ENCODE measurements around the gene BOLA2B.

- no peak for TF ChIP-seq CTCF (IDR thresholded peaks at IDR 0.05; ENCODE audit: low read depth, low read length, poor library complexity, severe bottlenecking)
- TF ChIP-seq EZH2phosphoT487 (IDR thresholded peaks at IDR 0.05; ENCODE audit: borderline replicate concordance, low read length) = no peak
Observed at GRCh38 chr16:30145657-30146056, 47.8 kb downstream of the BOLA2B start.

All from DOHH2 (cell line).